GM13977 (cell line): ENCODE data around the gene GPR107.

ENCODE experiments used
- DNase-seq: peaks from one replicate; pipeline ENCODE4 v3.0.0; 2012; ENCODE audit warnings: low spot score
- in situ Hi-C: fragments of 300-500 bp; cut with MboI; formaldehyde crosslinking; loops from one replicate; pipeline ENCODE4 v1.12.0; 2022; ENCODE audit warnings: low sequenced_read_pairs, low pct_unique_long_range_greater_than_20kb, mixed read lengths, inconsistent platforms; ENCODE audit not compliant: unreplicated experiment
- TF ChIP-seq, protein P1 (sequence below): IDR thresholded peaks from 2 replicates; pipeline ENCODE4 v1.5.1; 2012; ENCODE audit warnings: mild to moderate bottlenecking, control low read depth; ENCODE audit not compliant: insufficient read depth; ENCODE audit errors: extremely low read depth, missing control alignments

Gene GPR107

DNA sequence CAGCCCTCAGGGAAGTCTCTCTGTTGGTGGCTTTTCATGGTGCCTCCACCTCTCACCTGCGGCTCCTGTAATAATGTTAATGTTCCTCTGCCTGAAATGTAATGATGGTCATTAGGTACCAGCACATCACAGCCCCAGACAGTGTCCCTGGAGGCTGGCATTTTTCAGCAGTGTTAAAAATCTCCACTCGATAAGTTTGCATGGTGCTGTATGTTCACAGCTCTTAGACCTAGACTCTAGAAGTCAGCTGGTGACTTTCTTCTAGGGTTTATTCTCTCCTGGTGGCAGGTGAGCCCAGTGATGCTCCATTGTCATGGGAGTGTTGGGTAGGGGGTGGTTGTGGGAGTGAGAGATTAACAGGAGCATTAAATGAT is 53.1 kb downstream of the GPR107 start:
- TF ChIP-seq, protein P1, sequence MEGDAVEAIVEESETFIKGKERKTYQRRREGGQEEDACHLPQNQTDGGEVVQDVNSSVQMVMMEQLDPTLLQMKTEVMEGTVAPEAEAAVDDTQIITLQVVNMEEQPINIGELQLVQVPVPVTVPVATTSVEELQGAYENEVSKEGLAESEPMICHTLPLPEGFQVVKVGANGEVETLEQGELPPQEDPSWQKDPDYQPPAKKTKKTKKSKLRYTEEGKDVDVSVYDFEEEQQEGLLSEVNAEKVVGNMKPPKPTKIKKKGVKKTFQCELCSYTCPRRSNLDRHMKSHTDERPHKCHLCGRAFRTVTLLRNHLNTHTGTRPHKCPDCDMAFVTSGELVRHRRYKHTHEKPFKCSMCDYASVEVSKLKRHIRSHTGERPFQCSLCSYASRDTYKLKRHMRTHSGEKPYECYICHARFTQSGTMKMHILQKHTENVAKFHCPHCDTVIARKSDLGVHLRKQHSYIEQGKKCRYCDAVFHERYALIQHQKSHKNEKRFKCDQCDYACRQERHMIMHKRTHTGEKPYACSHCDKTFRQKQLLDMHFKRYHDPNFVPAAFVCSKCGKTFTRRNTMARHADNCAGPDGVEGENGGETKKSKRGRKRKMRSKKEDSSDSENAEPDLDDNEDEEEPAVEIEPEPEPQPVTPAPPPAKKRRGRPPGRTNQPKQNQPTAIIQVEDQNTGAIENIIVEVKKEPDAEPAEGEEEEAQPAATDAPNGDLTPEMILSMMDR, result no peak
- no peak for DNase-seq
- in situ Hi-C loops, result no loop called here

DNA sequence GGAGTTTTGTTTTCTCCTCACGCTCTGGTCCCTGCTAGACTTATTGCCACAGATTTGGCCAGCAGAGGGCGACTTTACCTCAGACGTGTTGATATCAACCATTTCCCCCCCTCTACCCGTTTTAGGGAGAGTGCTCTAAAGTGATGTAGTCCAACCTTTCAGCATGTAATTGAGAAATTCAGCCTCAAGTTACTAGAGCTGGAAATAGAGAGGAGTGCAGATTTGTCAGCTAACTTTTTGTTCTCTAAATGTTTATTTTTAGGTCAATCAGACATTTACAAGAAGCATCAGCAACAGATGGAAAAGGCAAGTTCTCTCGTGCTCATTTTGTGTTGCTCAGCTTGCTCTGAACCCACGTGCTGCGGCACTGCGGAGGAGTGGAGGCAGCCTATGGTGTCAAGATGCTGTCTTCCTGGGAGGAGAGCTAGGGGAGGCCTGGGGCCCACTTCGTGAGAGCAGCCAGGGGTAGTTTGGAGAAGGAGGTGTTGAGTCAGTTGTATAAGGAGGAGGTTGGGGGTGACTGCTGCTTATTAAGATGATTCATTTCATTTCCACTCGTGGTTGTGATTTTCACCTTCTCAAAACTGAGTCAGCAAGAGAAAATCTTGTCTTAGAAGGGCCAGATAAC is 53.6 kb downstream of the GPR107 start:
- TF ChIP-seq, protein P1, result peak; percentile 80
- peak; percentile 70 for DNase-seq
- in situ Hi-C loops, result no loop called here

DNA sequence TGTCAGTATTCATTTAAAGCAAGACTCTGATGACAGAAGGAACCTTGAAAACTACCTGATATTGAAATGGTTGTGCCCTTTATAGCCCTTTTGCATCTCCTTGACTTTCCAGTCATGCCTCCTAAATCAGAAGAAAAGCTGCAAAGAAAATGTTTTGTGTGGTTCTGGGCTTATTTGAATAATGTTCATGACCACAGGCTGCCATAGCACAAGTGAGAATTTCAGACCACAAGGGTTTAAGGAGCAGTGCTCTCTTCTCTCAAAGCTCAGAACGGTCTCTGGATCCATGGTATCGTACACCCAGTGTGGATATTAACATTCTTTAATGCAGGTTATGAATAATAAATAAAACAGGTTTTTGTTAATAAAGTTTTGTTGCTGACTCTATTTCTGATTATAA is 54.2 kb downstream of the GPR107 start:
- TF ChIP-seq, protein P1, result no peak
- in situ Hi-C loops, result no loop called here
- DNase-seq, result no peak

DNA sequence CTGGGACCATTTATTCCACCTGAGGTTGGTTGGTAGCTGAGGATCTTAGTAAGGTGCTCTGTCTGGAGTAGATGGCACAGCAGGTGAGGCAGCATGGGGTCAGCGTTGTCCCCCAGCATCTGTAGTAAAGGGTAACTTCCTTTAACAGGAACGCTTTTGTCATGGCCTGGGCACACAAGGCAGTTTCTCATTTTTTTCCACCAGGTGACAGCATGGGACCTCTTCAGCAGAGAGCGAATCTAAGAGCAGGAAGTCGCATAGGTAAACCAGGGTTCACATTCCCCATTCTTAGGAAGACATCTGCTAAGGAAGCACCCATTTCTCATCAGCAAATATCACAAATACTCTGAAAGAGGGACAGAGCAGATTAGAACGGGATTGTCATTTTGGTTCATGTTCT is 56.5 kb downstream of the GPR107 start:
- in situ Hi-C loops, result loop anchor here (10.0 kb wide), 1 partner anchor 115 kb away; no protein-coding TSS in a partner anchor
- no peak for DNase-seq
- TF ChIP-seq, protein P1, result no peak

DNA sequence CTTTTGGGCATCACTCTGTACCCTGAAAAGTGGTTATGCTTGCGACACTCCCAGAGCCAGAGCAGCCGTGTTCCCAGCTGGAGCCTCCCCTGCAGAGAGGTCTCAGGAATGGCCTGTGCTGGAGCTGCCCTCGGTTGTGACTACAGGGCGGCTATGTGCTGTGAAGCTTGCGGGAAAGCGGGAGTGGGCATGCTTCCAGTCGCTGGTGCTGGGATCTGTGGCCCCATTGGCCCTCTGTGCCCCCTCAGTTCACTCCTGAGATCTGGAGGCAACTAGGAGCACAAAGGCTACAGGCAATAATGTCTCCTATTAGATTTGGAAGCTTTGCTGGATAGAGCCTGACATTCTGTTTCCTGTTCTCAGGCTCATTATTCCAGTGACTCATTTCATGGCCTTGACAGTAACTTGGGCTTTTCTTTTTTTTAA is 56.9 kb downstream of the GPR107 start:
- DNase-seq, result no peak
- in situ Hi-C loops, result loop anchor here (10.0 kb wide), 1 partner anchor 114 kb away; no protein-coding TSS in a partner anchor
- TF ChIP-seq, protein P1, result no peak

DNA sequence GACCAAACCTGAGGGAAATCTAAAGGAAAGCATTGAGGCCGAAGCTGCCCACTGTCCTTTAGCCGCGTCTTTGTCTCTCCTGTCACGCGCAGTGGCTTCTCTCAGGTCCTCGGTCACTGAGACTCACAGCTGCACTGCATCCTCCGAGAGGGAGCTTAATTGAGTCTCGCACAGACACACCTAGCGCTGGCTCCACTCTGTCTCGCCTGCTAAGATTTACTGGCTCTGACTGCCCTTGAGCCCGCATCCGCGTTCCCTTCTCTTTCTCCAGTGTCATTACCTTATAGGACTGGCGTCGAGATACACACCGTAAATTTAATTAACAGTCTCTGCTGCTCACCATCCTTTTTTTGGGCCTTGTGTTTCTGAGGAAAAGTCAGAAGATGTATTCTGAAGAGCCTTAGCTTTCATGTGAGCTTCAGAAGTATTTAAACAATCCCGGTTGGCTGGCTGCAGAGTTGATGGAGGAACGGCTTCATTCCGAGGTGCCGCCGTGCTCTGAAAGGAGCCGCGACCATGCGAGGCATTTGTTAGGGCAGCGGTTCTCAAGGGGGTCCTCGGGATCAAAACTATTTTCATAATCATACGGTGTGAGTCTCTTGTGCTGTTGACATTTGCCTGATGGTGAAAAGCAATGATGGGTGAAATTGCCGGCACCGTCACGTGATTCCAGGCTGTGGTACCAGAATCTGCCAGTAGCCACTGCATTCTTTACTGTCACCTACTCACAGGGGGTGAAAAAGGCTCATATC is 58.3 kb downstream of the GPR107 start:
- DNase-seq, result no peak
- in situ Hi-C loops, result loop anchor here (10.0 kb wide), 1 partner anchor 113 kb away; no protein-coding TSS in a partner anchor

More for the DNA sequence above, 58.3 kb downstream of the GPR107 start:
- TF ChIP-seq, protein P1, result no peak
